H9 (cell line): Measurements from ENCODE around the gene SLC29A1. TPM values are rescaled to one million over a fixed set of nuclear protein-coding genes. Genes with fewer than 3 reads are reported as not detected.

Experiments used
- DNase-seq: peaks from one replicate; pipeline ENCODE4 v3.0.0-alpha.2; 2017
- H2AFZ ChIP-seq: one replicate; pipeline ENCODE4 v1.6.1; 2013; ENCODE audit warnings: mild to moderate bottlenecking, low read length, control low read depth, moderate library complexity
- H2AK5ac ChIP-seq: 2 replicates; pipeline ENCODE4 v1.6.1; 2013; ENCODE audit warnings: low read length, control low read depth, mixed read lengths; ENCODE audit not compliant: insufficient read length
- H2BK120ac ChIP-seq: one replicate; pipeline ENCODE4 v1.6.1; 2013; ENCODE audit warnings: low read depth, mild to moderate bottlenecking, low read length, control low read depth, inconsistent platforms; ENCODE audit not compliant: poor library complexity, severe bottlenecking
- H2BK12ac ChIP-seq: 2 replicates; pipeline ENCODE4 v1.6.1; 2013; ENCODE audit warnings: low read length, control low read depth, mixed read lengths, low read depth; ENCODE audit not compliant: insufficient read length
- H2BK15ac ChIP-seq: 2 replicates; pipeline ENCODE4 v1.6.1; 2013; ENCODE audit warnings: low read depth, low read length, control low read depth
- H2BK20ac ChIP-seq: one replicate; pipeline ENCODE4 v1.6.1; 2013; ENCODE audit warnings: low read depth, mild to moderate bottlenecking, low read length, control low read depth, inconsistent platforms; ENCODE audit not compliant: poor library complexity, severe bottlenecking
- H2BK5ac ChIP-seq: 2 replicates; pipeline ENCODE4 v1.6.1; 2013; ENCODE audit warnings: low read length, control low read depth, mixed read lengths; ENCODE audit not compliant: insufficient read length
- H3K14ac ChIP-seq: 2 replicates; pipeline ENCODE4 v1.6.1; 2013; ENCODE audit warnings: low read length, control low read depth; ENCODE audit not compliant: insufficient read depth
- H3K18ac ChIP-seq: 2 replicates; pipeline ENCODE4 v1.6.1; 2013; ENCODE audit warnings: low read depth, mild to moderate bottlenecking, mixed read lengths, low read length, control low read depth; ENCODE audit not compliant: insufficient read length
- H3K23ac ChIP-seq: 2 replicates; pipeline ENCODE4 v1.6.1; 2013; ENCODE audit warnings: low read length, control low read depth, mixed read lengths, low read depth; ENCODE audit not compliant: insufficient read length
- H3K23me2 ChIP-seq: 2 replicates; pipeline ENCODE4 v1.6.1; 2013; ENCODE audit warnings: low read depth, mild to moderate bottlenecking, mixed read lengths, low read length, control low read depth; ENCODE audit not compliant: insufficient read length, poor library complexity, severe bottlenecking
- H3K27ac ChIP-seq: 2 replicates; pipeline ENCODE4 v1.5.1; 2013; ENCODE audit warnings: low read length, control low read depth, mixed read lengths, low read depth; ENCODE audit not compliant: insufficient read length
- H3K27me3 ChIP-seq: 2 replicates; pipeline ENCODE4 v1.6.1; 2013; ENCODE audit warnings: low read length, control low read depth, inconsistent platforms; ENCODE audit not compliant: insufficient read depth
- H3K4ac ChIP-seq: 2 replicates; pipeline ENCODE4 v1.6.1; 2013; ENCODE audit warnings: low read depth, mild to moderate bottlenecking, control low read depth, inconsistent platforms, low read length, moderate library complexity
- H3K4me1 ChIP-seq: 2 replicates; pipeline ENCODE4 v1.6.1; 2013; ENCODE audit warnings: low read length, control low read depth, inconsistent platforms; ENCODE audit not compliant: insufficient read depth
- H3K4me2 ChIP-seq: 2 replicates; pipeline ENCODE4 v1.6.1; 2013; ENCODE audit warnings: low read length, control low read depth, mixed read lengths; ENCODE audit not compliant: insufficient read length, insufficient read depth
- H3K56ac ChIP-seq: 2 replicates; pipeline ENCODE4 v1.6.1; 2013; ENCODE audit warnings: low read depth, mild to moderate bottlenecking, mixed read lengths, low read length, control low read depth; ENCODE audit not compliant: insufficient read length
- H3K79me1 ChIP-seq: 2 replicates; pipeline ENCODE4 v1.6.1; 2013; ENCODE audit warnings: low read depth, mild to moderate bottlenecking, moderate library complexity, low read length, control low read depth, inconsistent platforms; ENCODE audit not compliant: insufficient read depth, poor library complexity, severe bottlenecking
- H3K79me2 ChIP-seq: 2 replicates; pipeline ENCODE4 v1.6.1; 2013; ENCODE audit warnings: low read length, control low read depth, inconsistent platforms; ENCODE audit not compliant: insufficient read depth
- H3K9ac ChIP-seq: 2 replicates; pipeline ENCODE4 v1.6.1; 2013; ENCODE audit warnings: low read length, control low read depth, mixed read lengths; ENCODE audit not compliant: insufficient read length; ENCODE audit errors: extremely low read depth
- H3K9me3 ChIP-seq: one replicate; pipeline ENCODE4 v1.6.1; 2013; ENCODE audit warnings: low read depth, low read length, inconsistent platforms; ENCODE audit not compliant: control insufficient read depth
- H3T11ph ChIP-seq: one replicate; pipeline ENCODE4 v1.6.1; 2013; ENCODE audit warnings: mild to moderate bottlenecking, low read length, control low read depth, inconsistent platforms
- H4K20me1 ChIP-seq: one replicate; pipeline ENCODE4 v1.6.1; 2013; ENCODE audit not compliant: control insufficient read depth, insufficient read length, insufficient read depth
- H4K5ac ChIP-seq: 2 replicates; pipeline ENCODE4 v1.6.1; 2013; ENCODE audit warnings: low read depth, mild to moderate bottlenecking, mixed read lengths, low read length, control low read depth; ENCODE audit not compliant: insufficient read length
- H4K8ac ChIP-seq: replicated peaks from 2 replicates; pipeline ENCODE4 v1.6.1; 2013; ENCODE audit warnings: low read length, control low read depth, mixed read lengths, low read depth; ENCODE audit not compliant: insufficient read length
- H4K91ac ChIP-seq: 2 replicates; pipeline ENCODE4 v1.6.1; 2013; ENCODE audit warnings: low read depth, mild to moderate bottlenecking, moderate library complexity, mixed read lengths, low read length, control low read depth; ENCODE audit not compliant: insufficient read length
- H3K27ac Mint-ChIP-seq, 3 experiments: 2 replicates in 2 of 3; 3 replicates in 1 of 3; pipeline ENCODE4 v1.8.0; 2020 to 2021; ENCODE audit warnings: mixed read lengths in 3 of 3, mild to moderate bottlenecking in 1 of 3, moderate library complexity in 1 of 3
- H3K27me3 Mint-ChIP-seq: 2 replicates; pipeline ENCODE4 v1.8.0; 2021; ENCODE audit warnings: low read depth, mild to moderate bottlenecking, moderate library complexity, mixed read lengths
- H3K36me3 Mint-ChIP-seq, 3 experiments: 2 replicates in 2 of 3; 3 replicates in 1 of 3; pipeline ENCODE4 v1.8.0; 2020 to 2021; ENCODE audit warnings: low read depth in 3 of 3, mixed read lengths in 3 of 3; ENCODE audit not compliant: insufficient read depth in 1 of 3
- H3K4me1 Mint-ChIP-seq, 2 experiments: 2 replicates each; pipeline ENCODE4 v1.8.0; 2020; ENCODE audit warnings: mixed read lengths in 2 of 2
- H3K4me3 Mint-ChIP-seq, 2 experiments: 2 replicates in 1 of 2; 3 replicates in 1 of 2; pipeline ENCODE4 v1.8.0; 2020 to 2021; ENCODE audit warnings: mild to moderate bottlenecking in 2 of 2, mixed read lengths in 2 of 2, moderate library complexity in 1 of 2
- H3K9me3 Mint-ChIP-seq, 2 experiments: 2 replicates in 1 of 2; 3 replicates in 1 of 2; pipeline ENCODE4 v1.8.0; 2020; ENCODE audit warnings: mild to moderate bottlenecking in 2 of 2, mixed read lengths in 2 of 2, moderate library complexity in 1 of 2
- CTCF ChIP-seq: fragments of 200-600 bp; sonication (generic); conservative IDR thresholded peaks from 3 replicates; pipeline ENCODE4 v1.8.0; 2021; ENCODE audit warnings: antibody characterized with exemption, mild to moderate bottlenecking
- WGBS: extraction: QIAGEN DNeasy Blood & Tissue Kit; methylation state at CpG from one replicate; pipeline ENCODE4 v1.1.7; 2013; ENCODE audit warnings: missing lambda C conversion rate, low lambda C conversion rate, mixed read lengths; ENCODE audit not compliant: insufficient read length; ENCODE audit errors: extremely low coverage; 5-methylcytosine and 5-hydroxymethylcytosine counted together
- total RNA-seq: library from RNA; stranded (reverse); gene quantifications from 2 replicates; pipeline ENCODE4 v1.2.1, GENCODE V29; 2021

The SLC29A1 gene
- total RNA-seq, 1 experiment from 2014 or later: 124 TPM

GRCh38 chr6:44182911-44183390 is 40.4 kb upstream of the SLC29A1 start:
- no peak overlapping the region for H4K8ac ChIP-seq
- no peak overlapping the region for H2BK12ac ChIP-seq
- H3K18ac ChIP-seq: no peak overlapping the region
- Mint-ChIP-seq H3K4me1 (peaks cover 19 to 27% of the 10 kb centered on the region in 2 experiments), H3K27ac (peak overlapping the region in 1 of 3 experiments; percentile 73; a peak in 1 of 7 replicates), H3K36me3 (no peaks in the 10 kb centered on the region), H3K4me3 (no peak overlapping the region), H3K27me3 (peaks cover 4% of the 10 kb centered on the region), H3K9me3 (no peaks in the 10 kb centered on the region)
- H3K9me3 ChIP-seq: no peaks in the 10 kb centered on the region
- H2AFZ ChIP-seq: no peak overlapping the region
- H3K23ac ChIP-seq: no peak overlapping the region
- H3T11ph ChIP-seq: no peak overlapping the region
- H3K27me3 ChIP-seq: no peaks in the 10 kb centered on the region
- no peak overlapping the region for H4K91ac ChIP-seq
- no peak overlapping the region for H2BK20ac ChIP-seq
- no peak overlapping the region for H2BK120ac ChIP-seq
- no peak overlapping the region for H2AK5ac ChIP-seq
- no peak overlapping the region for H3K4ac ChIP-seq
- no peak overlapping the region for H3K27ac ChIP-seq
- no peak overlapping the region for H3K4me2 ChIP-seq
- TF ChIP-seq CTCF: no peak
- H3K4me1 ChIP-seq: peaks cover 8% of the 10 kb centered on the region; the same call in 1 of the 2 replicates
- no peaks in the 10 kb centered on the region for H3K79me2 ChIP-seq
- no peaks in the 10 kb centered on the region for H3K79me1 ChIP-seq
- DNase-seq: no peak
- H3K14ac ChIP-seq: no peak overlapping the region; the same call in 1 of the 2 replicates
- WGBS: no CpG with 5 or more reads among the region's 4 CpGs
- no peak overlapping the region for H4K5ac ChIP-seq
- H2BK5ac ChIP-seq: no peak overlapping the region
- no peak overlapping the region for H2BK15ac ChIP-seq
- H3K9ac ChIP-seq: no peak overlapping the region
- no peaks in the 10 kb centered on the region for H3K23me2 ChIP-seq
- no peak overlapping the region for H3K56ac ChIP-seq
- no peaks in the 10 kb centered on the region for H4K20me1 ChIP-seq
